H1 (cell line): ENCODE results near the gene GRIK4. TPM values are rescaled to one million over a fixed set of nuclear protein-coding genes. Genes with fewer than 3 reads are reported as not detected.
A peak's percentile ranks its signal among the peaks of the same experiment; 100 is the strongest.

Source experiments
- CTCF ChIA-PET: fragments of 300-600 bp; sonication (Branson Sonifier 250); formaldehyde crosslinking; loops from one replicate; lab custom pipeline; 2021; ENCODE audit not compliant: partially characterized antibody; lab: Charles Lee
- POLR2A ChIA-PET: fragments of 300-600 bp; sonication (Branson Sonifier 250); formaldehyde crosslinking; loops from one replicate; lab custom pipeline; 2021; ENCODE audit warnings: inconsistent platforms; ENCODE audit not compliant: partially characterized antibody; lab: Charles Lee
- DNase-seq, 2 experiments: peaks; one replicate each; pipeline versions ENCODE4 v3.0.0 to v3.0.0-alpha.2; 2010 to 2022; ENCODE audit warnings: low spot score in 2 of 2, low read depth in 1 of 2, mixed read lengths in 1 of 2
- FAIRE-seq: peaks from 2 replicates; lab custom pipeline; 2011; peaks lifted over from hg19 to GRCh38; lab: Jason Lieb, UNC
- H2AFZ ChIP-seq: 2 replicates; pipeline ENCODE4 v1.8.1; 2012; ENCODE audit warnings: low read length, inconsistent platforms
- H2AK5ac ChIP-seq: 2 replicates; pipeline ENCODE4 v1.6.1; 2013; ENCODE audit warnings: low read depth, low read length
- H2BK120ac ChIP-seq: replicated peaks from 2 replicates; pipeline ENCODE3; 2013; ENCODE audit warnings: low read depth, low read length, inconsistent platforms
- H2BK12ac ChIP-seq: 2 replicates; pipeline ENCODE4 v1.6.1; 2013; ENCODE audit warnings: low read depth, low read length
- H2BK15ac ChIP-seq: 2 replicates; pipeline ENCODE4 v1.6.1; 2013; ENCODE audit warnings: low read length
- H2BK20ac ChIP-seq: 2 replicates; pipeline ENCODE4 v1.6.1; 2013; ENCODE audit warnings: low read length
- H2BK5ac ChIP-seq: 2 replicates; pipeline ENCODE4 v1.6.1; 2013; ENCODE audit warnings: low read depth, low read length
- H3K14ac ChIP-seq: 2 replicates; pipeline ENCODE4 v1.6.1; 2013; ENCODE audit warnings: inconsistent platforms; ENCODE audit not compliant: insufficient read length
- H3K18ac ChIP-seq: 2 replicates; pipeline ENCODE4 v1.6.1; 2013; ENCODE audit warnings: low read length; ENCODE audit errors: extremely low read depth
- H3K23ac ChIP-seq: 2 replicates; pipeline ENCODE4 v1.6.1; 2013; ENCODE audit warnings: inconsistent platforms; ENCODE audit not compliant: insufficient read length
- H3K23me2 ChIP-seq: 2 replicates; pipeline ENCODE4 v1.6.1; 2013; ENCODE audit warnings: low read depth, low read length
- H3K27ac ChIP-seq: 2 replicates; pipeline ENCODE4 v1.6.1; 2011; ENCODE audit warnings: low read depth, low read length, inconsistent platforms
- H3K27me3 ChIP-seq, 4 experiments: replicated peaks in 1 of 4; 1 replicate in 1 of 4; 2 replicates in 3 of 4; pipeline versions ENCODE4 v1.6.1 to v1.8.1; 2011 to 2013; ENCODE audit warnings: low read length in 3 of 4, mild to moderate bottlenecking in 3 of 4, inconsistent platforms in 2 of 4, mixed read lengths in 2 of 4, moderate library complexity in 1 of 4; ENCODE audit not compliant: control insufficient read depth in 3 of 4, insufficient read depth in 3 of 4; ENCODE audit errors: extremely low read depth in 1 of 4
- H3K36me3 ChIP-seq, 4 experiments: 2 replicates each; pipeline versions ENCODE4 v1.6.1 to v1.8.1; 2011 to 2013; ENCODE audit warnings: mild to moderate bottlenecking in 4 of 4, low read length in 3 of 4, moderate library complexity in 2 of 4, control low read depth in 1 of 4, inconsistent platforms in 1 of 4; ENCODE audit not compliant: insufficient read depth in 4 of 4, control insufficient read depth in 2 of 4
- H3K4ac ChIP-seq: replicated peaks from 2 replicates; pipeline ENCODE3; 2013; ENCODE audit warnings: low read length, low read depth, mixed read lengths, inconsistent platforms; ENCODE audit not compliant: insufficient read length
- H3K4me1 ChIP-seq, 4 experiments: replicated peaks in 1 of 4; 1 replicate in 1 of 4; 2 replicates in 3 of 4; pipeline versions ENCODE4 v1.6.1 to v1.8.1; 2011 to 2013; ENCODE audit warnings: low read length in 3 of 4, inconsistent platforms in 2 of 4, mixed read lengths in 1 of 4; ENCODE audit not compliant: insufficient read depth in 4 of 4, control insufficient read depth in 3 of 4
- H3K4me2 ChIP-seq, 2 experiments: 2 replicates each; pipeline versions ENCODE4 v1.6.1 to v1.8.1; 2011 to 2013; ENCODE audit warnings: low read depth in 2 of 2, low read length in 2 of 2, control low read depth in 1 of 2, inconsistent platforms in 1 of 2, mild to moderate bottlenecking in 1 of 2; ENCODE audit not compliant: insufficient read depth in 1 of 2
- H3K4me3 ChIP-seq, 4 experiments: fragments of 200-600, 300-600 bp in 1 of 4; sonication (generic), shearing (Covaris generic), sonication (Bioruptor Twin) in 1 of 4; 2 replicates each; pipeline versions ENCODE4 v1.5.1 to v1.8.1; 2011 to 2016; ENCODE audit warnings: low read length in 4 of 4, low read depth in 3 of 4, control low read depth in 2 of 4, inconsistent platforms in 2 of 4, mild to moderate bottlenecking in 2 of 4, mixed read lengths in 1 of 4, moderate library complexity in 1 of 4; ENCODE audit not compliant: insufficient read depth in 2 of 4; ENCODE audit errors: extremely low read depth in 1 of 4
- H3K56ac ChIP-seq: replicated peaks from 2 replicates; pipeline ENCODE3; 2013; ENCODE audit warnings: low read depth, mild to moderate bottlenecking, mixed read lengths, low read length, inconsistent platforms; ENCODE audit not compliant: insufficient read length
- H3K79me1 ChIP-seq: 2 replicates; pipeline ENCODE4 v1.6.1; 2013; ENCODE audit warnings: low read depth, low read length, control low read depth
- H3K79me2 ChIP-seq, 2 experiments: 2 replicates each; pipeline versions ENCODE4 v1.6.1 to v1.8.1; 2012 to 2013; ENCODE audit warnings: low read length in 2 of 2, mild to moderate bottlenecking in 2 of 2, inconsistent platforms in 1 of 2; ENCODE audit not compliant: insufficient read depth in 2 of 2, control insufficient read depth in 1 of 2
- H3K9ac ChIP-seq, 4 experiments: replicated peaks in 1 of 4; 1 replicate in 1 of 4; 2 replicates in 3 of 4; pipeline versions ENCODE4 v1.6.1 to v1.8.1; 2011 to 2013; ENCODE audit warnings: low read depth in 3 of 4, low read length in 3 of 4, control low read depth in 2 of 4, mild to moderate bottlenecking in 2 of 4, moderate library complexity in 2 of 4, inconsistent platforms in 1 of 4; ENCODE audit errors: extremely low read depth in 1 of 4
- H3K9me3 ChIP-seq, 2 experiments: 2 replicates each; pipeline versions ENCODE4 v1.6.1 to v1.8.1; 2012 to 2013; ENCODE audit warnings: mild to moderate bottlenecking in 2 of 2, moderate library complexity in 2 of 2, control low read depth in 1 of 2, inconsistent platforms in 1 of 2, low read depth in 1 of 2, low read length in 1 of 2, mixed read lengths in 1 of 2; ENCODE audit not compliant: insufficient read depth in 2 of 2
- H4K20me1 ChIP-seq, 2 experiments: replicated peaks in 1 of 2; 2 replicates each; pipeline versions ENCODE3 to v1.8.1; 2011 to 2013; ENCODE audit warnings: inconsistent platforms in 2 of 2, low read length in 2 of 2, mild to moderate bottlenecking in 1 of 2; ENCODE audit not compliant: insufficient read depth in 2 of 2, control insufficient read depth in 1 of 2
- H4K5ac ChIP-seq: 2 replicates; pipeline ENCODE4 v1.6.1; 2013; ENCODE audit warnings: low read length, low read depth, mixed read lengths, inconsistent platforms; ENCODE audit not compliant: insufficient read length
- H4K8ac ChIP-seq: 2 replicates; pipeline ENCODE4 v1.8.0; 2013; ENCODE audit warnings: mild to moderate bottlenecking, moderate library complexity, low read length, inconsistent platforms; ENCODE audit not compliant: insufficient read depth; ENCODE audit errors: extremely low read depth
- H4K91ac ChIP-seq: replicated peaks from 2 replicates; pipeline ENCODE3; 2013; ENCODE audit warnings: low read length, mixed read lengths, inconsistent platforms; ENCODE audit not compliant: insufficient read length
- WGBS, 2 experiments: shearing (Covaris generic) in 1 of 2; methylation state at CpG; one replicate each; pipeline versions ENCODE4 v1.1.6 to v1.1.7; 2013 to 2015; ENCODE audit warnings: low lambda C conversion rate in 2 of 2, mixed read lengths in 2 of 2, inconsistent platforms in 1 of 2, low coverage in 1 of 2, missing lambda C conversion rate in 1 of 2; ENCODE audit not compliant: insufficient replicate concordance in 2 of 2, insufficient coverage in 1 of 2, insufficient read length in 1 of 2; ENCODE audit errors: extremely low coverage in 1 of 2, missing lambda C conversion rate in 1 of 2; 5-methylcytosine and 5-hydroxymethylcytosine counted together
- long read RNA-seq, 2 experiments: library from RNA in 1 of 2; library from capped mRNA in 1 of 2; stranded (forward); transcript quantifications; one replicate each; pipeline ENCODE4 v2.0.0, GENCODE V29; 2021; ENCODE audit warnings: inconsistent platforms in 1 of 2
- polyA minus RNA-seq, 3 experiments: library from RNA; depleted of rRNA, polyadenylated mRNA; stranded (reverse); fragments of >200 nt; gene quantifications; 1 replicate in 2 of 3; 2 replicates in 1 of 3; pipeline ENCODE4 v1.2.3, GENCODE V29; 2011
- polyA plus RNA-seq, 7 experiments: library from polyadenylated mRNA; depleted of rRNA in 3 of 7; stranded (reverse) in 5 of 7; unstranded in 2 of 7; fragments of >200 nt in 5 of 7; fragments of 200-250 nt in 2 of 7; gene quantifications; 1 replicate in 5 of 7; 2 replicates in 1 of 7; 4 replicates in 1 of 7; pipeline versions ENCODE4 v1.2.1 to v1.2.3, GENCODE V29; 2011 to 2013; ENCODE audit warnings: missing spikeins in 2 of 7, mixed read lengths in 2 of 7
- total RNA-seq: library from RNA; stranded (reverse); fragmentation: NEBNext Ultra II Directional; extraction: Animal tissue kit (Norgen Biotek cat#: 25700); gene quantifications from 2 replicates; pipeline ENCODE4 v1.2.1, GENCODE V29; 2021
- TF ChIP-seq, protein P1 (sequence below), 3 experiments: IDR thresholded peaks; 1 replicate in 2 of 3; 2 replicates in 1 of 3; pipeline versions ENCODE4 v1.5.1 to v1.6.1; 2011; ENCODE audit warnings: low read length in 3 of 3, mild to moderate bottlenecking in 3 of 3, inconsistent platforms in 2 of 3, low read depth in 1 of 3, moderate library complexity in 1 of 3; ENCODE audit not compliant: insufficient read depth in 1 of 3; ENCODE audit errors: control extremely low read depth in 1 of 3

Gene GRIK4, protein sequence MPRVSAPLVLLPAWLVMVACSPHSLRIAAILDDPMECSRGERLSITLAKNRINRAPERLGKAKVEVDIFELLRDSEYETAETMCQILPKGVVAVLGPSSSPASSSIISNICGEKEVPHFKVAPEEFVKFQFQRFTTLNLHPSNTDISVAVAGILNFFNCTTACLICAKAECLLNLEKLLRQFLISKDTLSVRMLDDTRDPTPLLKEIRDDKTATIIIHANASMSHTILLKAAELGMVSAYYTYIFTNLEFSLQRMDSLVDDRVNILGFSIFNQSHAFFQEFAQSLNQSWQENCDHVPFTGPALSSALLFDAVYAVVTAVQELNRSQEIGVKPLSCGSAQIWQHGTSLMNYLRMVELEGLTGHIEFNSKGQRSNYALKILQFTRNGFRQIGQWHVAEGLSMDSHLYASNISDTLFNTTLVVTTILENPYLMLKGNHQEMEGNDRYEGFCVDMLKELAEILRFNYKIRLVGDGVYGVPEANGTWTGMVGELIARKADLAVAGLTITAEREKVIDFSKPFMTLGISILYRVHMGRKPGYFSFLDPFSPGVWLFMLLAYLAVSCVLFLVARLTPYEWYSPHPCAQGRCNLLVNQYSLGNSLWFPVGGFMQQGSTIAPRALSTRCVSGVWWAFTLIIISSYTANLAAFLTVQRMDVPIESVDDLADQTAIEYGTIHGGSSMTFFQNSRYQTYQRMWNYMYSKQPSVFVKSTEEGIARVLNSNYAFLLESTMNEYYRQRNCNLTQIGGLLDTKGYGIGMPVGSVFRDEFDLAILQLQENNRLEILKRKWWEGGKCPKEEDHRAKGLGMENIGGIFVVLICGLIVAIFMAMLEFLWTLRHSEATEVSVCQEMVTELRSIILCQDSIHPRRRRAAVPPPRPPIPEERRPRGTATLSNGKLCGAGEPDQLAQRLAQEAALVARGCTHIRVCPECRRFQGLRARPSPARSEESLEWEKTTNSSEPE
- total RNA-seq (2.4 and 2.9 TPM in 2 replicates), polyA plus RNA-seq (2011; rRNA removed) (1.2 and 2.2 TPM in 2 replicates), polyA minus RNA-seq (2011; rRNA and poly(A)+ RNA removed) (2.3 and 4.4 TPM in 2 replicates)
- polyA plus RNA-seq (2011; cell fraction: cytosol; rRNA removed): 1.1 TPM
- 3.3 TPM for polyA plus RNA-seq (2011; cell fraction: nucleus; rRNA removed)
- 1.5 to 1.8 TPM (median 1.6 TPM) in 4 replicates for polyA plus RNA-seq (2012, experiment 1 of 2)
- polyA plus RNA-seq (2012, experiment 2 of 2): 0.89 TPM
- polyA plus RNA-seq (2013, experiment 1 of 2): 2.0 TPM
- 2.2 TPM for polyA plus RNA-seq (2013, experiment 2 of 2)
- polyA minus RNA-seq (2011; cell fraction: cytosol; rRNA and poly(A)+ RNA removed): 2.8 TPM
- 4.5 TPM for polyA minus RNA-seq (2011; cell fraction: nucleus; rRNA and poly(A)+ RNA removed)
- long read RNA-seq, experiment 1, partial matches to known transcripts: 1 of 5 reads
- long read RNA-seq, experiment 1, other reads (novel, unspliced or antisense): 4 of 5 reads
- long read RNA-seq, experiment 2, partial matches to known transcripts: 0 of 2 reads
- long read RNA-seq, experiment 2, other reads (novel, unspliced or antisense): 2 of 2 reads

DNA sequence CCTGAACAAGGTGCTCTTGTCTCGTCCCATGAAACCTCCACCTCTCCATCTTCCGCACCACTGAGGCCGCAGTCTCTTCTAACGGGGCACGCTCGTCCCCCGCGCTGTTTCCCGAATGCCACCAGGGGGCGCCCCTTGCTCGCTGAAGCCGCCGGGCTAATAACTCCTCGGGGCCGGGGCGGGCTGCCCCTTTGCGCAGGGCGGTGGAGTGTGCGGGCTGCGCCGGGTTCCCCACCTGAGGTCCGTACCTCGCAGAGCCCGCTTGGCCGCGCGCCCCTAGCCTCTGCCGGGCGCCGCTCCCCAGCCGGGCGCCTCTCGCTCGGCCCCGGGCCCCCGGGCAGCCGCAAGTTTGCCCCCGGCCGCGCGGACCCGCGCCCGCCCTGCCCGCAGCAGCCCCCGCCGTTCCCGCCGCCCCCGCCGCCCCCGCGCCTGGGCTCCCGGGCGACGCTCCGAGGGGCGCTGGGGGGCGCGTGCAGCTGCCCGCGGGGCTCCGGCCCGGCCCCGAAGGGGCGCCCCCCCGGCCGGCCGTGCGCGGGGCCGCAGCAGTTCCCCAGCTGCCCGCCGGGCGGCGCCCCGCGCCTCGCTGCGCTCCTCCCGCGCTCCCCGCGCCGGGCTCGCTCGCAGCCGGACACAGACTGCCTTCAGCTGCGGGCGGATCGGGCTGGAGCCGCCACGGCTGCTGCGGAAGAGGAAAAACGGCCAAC is at the start of gene GRIK4:
Gene GRIK4, plus strand, starts transcription at position 633 of the 704 bp plus-strand sequence. CDS start 148,571 bp downstream, outside the sequence.
- peaks cover 0 to 22% (median 12%) of the 10 kb centered on the region in 4 experiments; a peak in 5 of 7 replicates for H3K27me3 ChIP-seq
- H4K20me1 ChIP-seq: peaks cover 0 to 4% of the 10 kb centered on the region in 2 experiments
- peaks cover 5% of the 10 kb centered on the region; the same call in 1 of the 2 replicates for H3K23me2 ChIP-seq
- no peak within 1 kb of the TSS for H3K56ac ChIP-seq
- FAIRE-seq (no peak), DNase-seq (peak; percentile 63 to 97)
- no peak within 1 kb of the TSS for H3K23ac ChIP-seq
- H3K14ac ChIP-seq: no peak within 1 kb of the TSS
- no peaks in the 10 kb centered on the region for H3K79me2 ChIP-seq
- H2BK12ac ChIP-seq: peak within 1 kb of the TSS; percentile 75; the same call in 1 of the 2 replicates
- H3K36me3 ChIP-seq: no peaks in the 10 kb centered on the region
- H4K5ac ChIP-seq: no peak within 1 kb of the TSS
- H3K79me1 ChIP-seq: no peaks in the 10 kb centered on the region; the same call in 1 of the 2 replicates
- no peaks in the 10 kb centered on the region for H3K9me3 ChIP-seq
- H3K27ac ChIP-seq: no peak within 1 kb of the TSS
- H2BK20ac ChIP-seq: no peak within 1 kb of the TSS
- H3K4me3 ChIP-seq: peak within 1 kb of the TSS; percentile 41 to 65 (median 48)
- H2BK120ac ChIP-seq: no peak within 1 kb of the TSS
- 0 out of 2 replicates have a peak within 1 kb of the TSS, but pooled peaks have one; percentile 9 for H2AFZ ChIP-seq
- H3K9ac ChIP-seq: no peak within 1 kb of the TSS
- peak within 1 kb of the TSS; percentile 69 to 94 for H3K4me2 ChIP-seq
- ChIA-PET CTCF (interaction anchor here (0.5 to 4.5 kb wide), 47 partner anchors 8 to 434 kb away, joined by 3 to 30 read pairs (median 4); no protein-coding TSS in a partner anchor), POLR2A (interaction anchor here (1.6 kb wide), 1 partner anchor 138 kb away, joined by 5 read pairs; no protein-coding TSS in a partner anchor)
- peak within 1 kb of the TSS; percentile 78; the same call in 1 of the 2 replicates for H3K18ac ChIP-seq
- H2BK15ac ChIP-seq: peak within 1 kb of the TSS; percentile 98
- no peak within 1 kb of the TSS for H4K8ac ChIP-seq
- 6% methylated on average over 21 of the region's 95 CpGs; no CpG with 5 or more reads in 1 of the 2 experiments for WGBS, 2 experiments
- no peak within 1 kb of the TSS for H4K91ac ChIP-seq
- no peak within 1 kb of the TSS for H2BK5ac ChIP-seq
- no peak within 1 kb of the TSS for H2AK5ac ChIP-seq
- peaks cover 0 to 5% (median 2%) of the 10 kb centered on the region in 4 experiments; a peak in 3 of 7 replicates for H3K4me1 ChIP-seq
- no peak within 1 kb of the TSS for H3K4ac ChIP-seq
- TF ChIP-seq, protein P1, sequence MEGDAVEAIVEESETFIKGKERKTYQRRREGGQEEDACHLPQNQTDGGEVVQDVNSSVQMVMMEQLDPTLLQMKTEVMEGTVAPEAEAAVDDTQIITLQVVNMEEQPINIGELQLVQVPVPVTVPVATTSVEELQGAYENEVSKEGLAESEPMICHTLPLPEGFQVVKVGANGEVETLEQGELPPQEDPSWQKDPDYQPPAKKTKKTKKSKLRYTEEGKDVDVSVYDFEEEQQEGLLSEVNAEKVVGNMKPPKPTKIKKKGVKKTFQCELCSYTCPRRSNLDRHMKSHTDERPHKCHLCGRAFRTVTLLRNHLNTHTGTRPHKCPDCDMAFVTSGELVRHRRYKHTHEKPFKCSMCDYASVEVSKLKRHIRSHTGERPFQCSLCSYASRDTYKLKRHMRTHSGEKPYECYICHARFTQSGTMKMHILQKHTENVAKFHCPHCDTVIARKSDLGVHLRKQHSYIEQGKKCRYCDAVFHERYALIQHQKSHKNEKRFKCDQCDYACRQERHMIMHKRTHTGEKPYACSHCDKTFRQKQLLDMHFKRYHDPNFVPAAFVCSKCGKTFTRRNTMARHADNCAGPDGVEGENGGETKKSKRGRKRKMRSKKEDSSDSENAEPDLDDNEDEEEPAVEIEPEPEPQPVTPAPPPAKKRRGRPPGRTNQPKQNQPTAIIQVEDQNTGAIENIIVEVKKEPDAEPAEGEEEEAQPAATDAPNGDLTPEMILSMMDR (IDR thresholded peaks at IDR 0.05; ENCODE audit: control extremely low read depth in 1 of 3, insufficient read depth in 1 of 3, low read depth in 1 of 3, low read length in 3 of 3): peak; percentile 84 to 97 (median 89)
